GM23338 (cell line): Measurements from ENCODE around the gene THSD4. TPM values are rescaled to one million over a fixed set of nuclear protein-coding genes. Genes with fewer than 3 reads are reported as not detected.

Source experiments
- ATAC-seq: fragments of 200-7000 bp; cut with Tn5 transposase; 3 replicates; pipeline ENCODE4 v1.9.1; 2020
- DNase-seq: peaks from one replicate; pipeline ENCODE4 v3.0.0-alpha.2; 2015; ENCODE audit warnings: low spot score
- H2AFZ ChIP-seq: fragments of 200-600 bp; sonication (generic); 2 replicates; pipeline ENCODE4 v1.8.0; 2016; ENCODE audit warnings: antibody characterized with exemption, mild to moderate bottlenecking, moderate library complexity
- H3F3A ChIP-seq: fragments of 200-600 bp; sonication (generic); replicated peaks from 2 replicates; pipeline ENCODE4 v1.8.0; 2017; ENCODE audit warnings: antibody characterized with exemption, mixed run types, low read depth
- H3K27ac ChIP-seq: fragments of 200-600 bp; sonication (generic); 2 replicates; pipeline ENCODE4 v1.6.1; 2016; ENCODE audit warnings: low read depth
- H3K27me3 ChIP-seq: fragments of 200-600 bp; sonication (generic); 2 replicates; pipeline ENCODE4 v1.8.0; 2016; ENCODE audit warnings: mild to moderate bottlenecking, mixed run types, moderate library complexity; ENCODE audit not compliant: insufficient read depth
- H3K36me3 ChIP-seq: fragments of 200-600 bp; sonication (generic); 2 replicates; pipeline ENCODE4 v1.8.0; 2016; ENCODE audit warnings: mild to moderate bottlenecking; ENCODE audit not compliant: insufficient read depth
- H3K4me1 ChIP-seq: fragments of 200-600 bp; sonication (generic); 2 replicates; pipeline ENCODE4 v1.8.0; 2016; ENCODE audit warnings: mild to moderate bottlenecking, moderate library complexity; ENCODE audit not compliant: insufficient read depth
- H3K4me2 ChIP-seq: fragments of 200-600 bp; sonication (generic); 2 replicates; pipeline ENCODE4 v1.7.1; 2017; ENCODE audit warnings: mixed run types
- H3K4me3 ChIP-seq: fragments of 200-600 bp; sonication (generic); 2 replicates; pipeline ENCODE4 v1.6.1; 2016; ENCODE audit warnings: mixed run types
- H3K79me2 ChIP-seq: fragments of 200-600 bp; sonication (generic); replicated peaks from 2 replicates; pipeline ENCODE4 v1.8.0; 2017; ENCODE audit warnings: mild to moderate bottlenecking; ENCODE audit not compliant: insufficient read depth
- H3K9me2 ChIP-seq: fragments of 200-600 bp; sonication (generic); 2 replicates; pipeline ENCODE4 v1.8.0; 2017; ENCODE audit not compliant: insufficient read depth
- H4K20me1 ChIP-seq: fragments of 200-600 bp; sonication (generic); replicated peaks from 2 replicates; pipeline ENCODE4 v1.8.0; 2017; ENCODE audit warnings: mild to moderate bottlenecking; ENCODE audit not compliant: insufficient read depth
- H3K27ac Mint-ChIP-seq: 2 replicates; pipeline ENCODE4 v1.8.0; 2020; ENCODE audit warnings: inconsistent platforms, mild to moderate bottlenecking, moderate library complexity, mixed read lengths
- H3K27me3 Mint-ChIP-seq: 3 replicates; pipeline ENCODE4 v1.8.0; 2022; ENCODE audit warnings: low read depth, mild to moderate bottlenecking, moderate library complexity, mixed read lengths, inconsistent platforms; ENCODE audit not compliant: insufficient read depth, poor library complexity
- H3K36me3 Mint-ChIP-seq: 3 replicates; pipeline ENCODE4 v1.8.0; 2021; ENCODE audit warnings: low read depth, mild to moderate bottlenecking, inconsistent platforms, moderate library complexity, mixed read lengths
- H3K4me1 Mint-ChIP-seq: 3 replicates; pipeline ENCODE4 v1.8.0; 2020; ENCODE audit warnings: mild to moderate bottlenecking, inconsistent platforms, mixed read lengths
- H3K4me3 Mint-ChIP-seq: 3 replicates; pipeline ENCODE4 v1.8.0; 2021; ENCODE audit warnings: moderate library complexity, mild to moderate bottlenecking, inconsistent platforms, mixed read lengths
- H3K9me3 Mint-ChIP-seq: 3 replicates; pipeline ENCODE4 v1.8.0; 2020; ENCODE audit warnings: moderate library complexity, mild to moderate bottlenecking, inconsistent platforms, mixed read lengths
- CREB1 ChIP-seq: fragments of 250-450 bp; sonication (Bioruptor Pico); IDR thresholded peaks from 2 replicates; pipeline ENCODE4 v1.5.0; 2020; ENCODE audit warnings: low read depth, mild to moderate bottlenecking, moderate library complexity
- CTCF ChIP-seq, 2 experiments: fragments of 200-600 bp in 1 of 2; sonication (generic) in 1 of 2; conservative IDR thresholded peaks; 2 replicates each; pipeline versions ENCODE4 v1.5.1 to v1.6.1; 2016 to 2017; ENCODE audit warnings: antibody characterized with exemption in 2 of 2, low read depth in 2 of 2, mild to moderate bottlenecking in 2 of 2, moderate library complexity in 1 of 2
- EZH2 ChIP-seq: fragments of 200-600 bp; sonication (generic); IDR thresholded peaks from one replicate; pipeline ENCODE4 v1.8.0; 2017; ENCODE audit warnings: antibody characterized with exemption, mild to moderate bottlenecking, low read depth; ENCODE audit not compliant: unreplicated experiment
- EZH2phosphoT487 ChIP-seq: fragments of 200-600 bp; sonication (generic); IDR thresholded peaks from one replicate; pipeline ENCODE4 v1.8.1; 2018; ENCODE audit warnings: antibody characterized with exemption; ENCODE audit not compliant: unreplicated experiment
- NANOG ChIP-seq: IDR thresholded peaks from 2 replicates; pipeline ENCODE4 v1.6.1; 2016; ENCODE audit warnings: antibody characterized with exemption, borderline replicate concordance
- POLR2AphosphoS5 ChIP-seq: IDR thresholded peaks from 2 replicates; pipeline ENCODE4 v1.6.1; 2016; ENCODE audit warnings: antibody characterized with exemption, low read depth
- ZNF114 ChIP-seq: fragments of 250-450 bp; sonication (Bioruptor Pico); IDR thresholded peaks from 2 replicates; pipeline ENCODE4 v1.5.0; 2020; ENCODE audit warnings: mild to moderate bottlenecking, moderate library complexity
- ZNF331 ChIP-seq: fragments of 250-450 bp; sonication (Bioruptor Pico); IDR thresholded peaks from 2 replicates; pipeline ENCODE4 v1.5.0; 2020; ENCODE audit warnings: low read depth, mild to moderate bottlenecking, moderate library complexity
- polyA plus RNA-seq: library from polyadenylated mRNA; unstranded; fragments of >200 nt; fragmentation: Nextera tagmentation; extraction: Ambion mirVana; gene quantifications from 2 replicates; pipeline ENCODE4 v1.2.1, GENCODE V29; 2016
- total RNA-seq: library from RNA; depleted of rRNA; stranded (reverse); fragments of >200 nt; shearing (Covaris generic); gene quantifications from 2 replicates; pipeline ENCODE4 v1.2.3, GENCODE V29; 2014
- TF ChIP-seq, protein P1 (sequence below): IDR thresholded peaks from 2 replicates; pipeline ENCODE4 v1.6.1; 2016; ENCODE audit warnings: antibody characterized with exemption

THSD4 gene
- total and polyA plus RNA-seq, 2 experiments from 2014 or later, result 2.0 to 7.4 TPM

DNA sequence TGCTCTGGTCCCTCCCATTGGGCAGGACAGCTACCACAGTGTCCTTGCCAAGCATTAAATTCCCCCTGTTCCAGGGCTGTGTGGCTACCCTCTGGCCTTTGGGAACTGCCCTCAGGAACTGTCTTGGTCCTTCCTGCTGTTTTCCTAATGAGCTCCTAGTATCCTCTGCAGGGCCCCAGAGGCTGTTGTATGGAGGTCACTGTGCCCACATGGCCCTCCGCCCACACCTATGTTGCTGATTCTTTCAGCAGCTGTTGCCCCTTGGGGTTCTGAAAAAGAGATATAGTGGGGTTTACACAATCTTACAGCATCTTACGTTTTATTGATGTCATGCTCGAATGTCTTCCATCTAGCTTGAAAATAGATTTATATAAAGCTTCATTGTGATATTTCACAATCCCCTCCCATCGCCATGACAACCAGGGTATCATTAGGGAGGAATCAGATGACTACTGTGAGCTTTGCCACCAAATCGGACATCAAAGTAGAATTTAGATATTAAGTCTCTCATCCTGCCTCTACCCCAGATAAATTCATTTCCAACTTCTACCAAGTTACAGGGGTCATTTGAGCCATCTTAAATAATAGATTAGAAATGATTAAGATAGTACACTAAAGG lies 598.0 kb downstream of the THSD4 start:
- no peak overlapping the region for H3K4me3 ChIP-seq
- H3K36me3 ChIP-seq, result no peaks in the 10 kb centered on the region
- ATAC-seq (peak; percentile 85), DNase-seq (peak; percentile 15)
- no peak overlapping the region for H3K27ac ChIP-seq
- no peaks in the 10 kb centered on the region for H3K4me1 ChIP-seq
- no peaks in the 10 kb centered on the region for H3K9me2 ChIP-seq
- H3F3A ChIP-seq, result no peaks in the 10 kb centered on the region
- no peak overlapping the region for H3K27ac Mint-ChIP-seq
- H3K27me3 Mint-ChIP-seq, result peaks cover 3% of the 10 kb centered on the region
- no peak overlapping the region for H3K4me3 Mint-ChIP-seq
- H3K9me3 Mint-ChIP-seq, result no peaks in the 10 kb centered on the region
- H4K20me1 ChIP-seq, result no peaks in the 10 kb centered on the region; the same call in 1 of the 2 replicates
- no peaks in the 10 kb centered on the region for H3K36me3 Mint-ChIP-seq
- no peak overlapping the region for H3K4me2 ChIP-seq
- no peaks in the 10 kb centered on the region for H3K79me2 ChIP-seq
- no peak overlapping the region for H2AFZ ChIP-seq
- TF ChIP-seq CREB1, result no peak
- no peak for TF ChIP-seq ZNF114 (CRISPR knock-in tag)
- no peak for TF ChIP-seq CTCF (conservative IDR thresholded peaks at IDR 0.05; ENCODE audit: low read depth in 2 of 2)
- no peak for TF ChIP-seq POLR2AphosphoS5
- no peak for TF ChIP-seq NANOG
- TF ChIP-seq, protein P1, sequence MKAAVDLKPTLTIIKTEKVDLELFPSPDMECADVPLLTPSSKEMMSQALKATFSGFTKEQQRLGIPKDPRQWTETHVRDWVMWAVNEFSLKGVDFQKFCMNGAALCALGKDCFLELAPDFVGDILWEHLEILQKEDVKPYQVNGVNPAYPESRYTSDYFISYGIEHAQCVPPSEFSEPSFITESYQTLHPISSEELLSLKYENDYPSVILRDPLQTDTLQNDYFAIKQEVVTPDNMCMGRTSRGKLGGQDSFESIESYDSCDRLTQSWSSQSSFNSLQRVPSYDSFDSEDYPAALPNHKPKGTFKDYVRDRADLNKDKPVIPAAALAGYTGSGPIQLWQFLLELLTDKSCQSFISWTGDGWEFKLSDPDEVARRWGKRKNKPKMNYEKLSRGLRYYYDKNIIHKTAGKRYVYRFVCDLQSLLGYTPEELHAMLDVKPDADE, result no peak
- no peak for TF ChIP-seq EZH2phosphoT487
- peaks cover 4% of the 10 kb centered on the region; the same call in 1 of the 3 replicates for H3K4me1 Mint-ChIP-seq
- H3K27me3 ChIP-seq, result no peaks in the 10 kb centered on the region

GRCh38 chr15:71715914-71716313 lies 600.6 kb downstream of the THSD4 start:
- Mint-ChIP-seq H3K9me3 (no peaks in the 10 kb centered on the region), H3K27me3 (peaks cover 8% of the 10 kb centered on the region), H3K4me1 (peaks cover 4% of the 10 kb centered on the region; the same call in 1 of the 3 replicates), H3K36me3 (no peaks in the 10 kb centered on the region), H3K4me3 (no peak overlapping the region), H3K27ac (no peak overlapping the region)
- H3K9me2 ChIP-seq, result no peaks in the 10 kb centered on the region
- H3K4me1 ChIP-seq, result no peaks in the 10 kb centered on the region
- ATAC-seq, result no peak
- no peaks in the 10 kb centered on the region for H3K79me2 ChIP-seq
- TF ChIP-seq EZH2 (no peak), POLR2AphosphoS5 (no peak), ZNF114 (CRISPR knock-in tag) (no peak), EZH2phosphoT487 (no peak), ZNF331 (no peak), CREB1 (no peak)
- DNase-seq, result no peak
- no peak overlapping the region for H3K4me2 ChIP-seq
- H3F3A ChIP-seq, result no peaks in the 10 kb centered on the region
- H3K4me3 ChIP-seq, result no peak overlapping the region
- H2AFZ ChIP-seq, result no peak overlapping the region
- no peaks in the 10 kb centered on the region for H3K36me3 ChIP-seq
- H4K20me1 ChIP-seq, result no peaks in the 10 kb centered on the region
- H3K27ac ChIP-seq, result no peak overlapping the region
- H3K27me3 ChIP-seq, result no peaks in the 10 kb centered on the region
